Liver (tissue), 3 donors: ENCODE data around the gene KCNT1.

Source experiments
- JUND ChIP-seq, 2 donors: IDR thresholded peaks; 2 replicates each; pipeline ENCODE4 v1.6.1; 2016; ENCODE audit warnings: antibody characterized with exemption in 2 of 2
- RAD21 ChIP-seq, 2 donors: IDR thresholded peaks; 2 replicates each; pipeline ENCODE4 v1.6.1; 2016; ENCODE audit warnings: antibody characterized with exemption in 2 of 2, mild to moderate bottlenecking in 2 of 2
- TAF1 ChIP-seq: conservative IDR thresholded peaks from 2 replicates; pipeline ENCODE4 v1.6.1; 2016; ENCODE audit warnings: antibody characterized with exemption, mild to moderate bottlenecking
- YY1 ChIP-seq: IDR thresholded peaks from 2 replicates; pipeline ENCODE4 v1.6.1; 2016; ENCODE audit warnings: antibody characterized with exemption, mild to moderate bottlenecking
- TF ChIP-seq, protein P1 (sequence below): fragments of 150-350 bp; IDR thresholded peaks from 2 replicates; pipeline ENCODE4 v1.5.1; 2017; ENCODE audit warnings: improper control_type of control experiment, low read depth, low read length; ENCODE audit not compliant: missing input control
- donor health status: healthy.
- donor health status: healthy.

GRCh38 chr9:135717410-135717809, 15.4 kb downstream of the KCNT1 start:
- TF ChIP-seq, protein P1, sequence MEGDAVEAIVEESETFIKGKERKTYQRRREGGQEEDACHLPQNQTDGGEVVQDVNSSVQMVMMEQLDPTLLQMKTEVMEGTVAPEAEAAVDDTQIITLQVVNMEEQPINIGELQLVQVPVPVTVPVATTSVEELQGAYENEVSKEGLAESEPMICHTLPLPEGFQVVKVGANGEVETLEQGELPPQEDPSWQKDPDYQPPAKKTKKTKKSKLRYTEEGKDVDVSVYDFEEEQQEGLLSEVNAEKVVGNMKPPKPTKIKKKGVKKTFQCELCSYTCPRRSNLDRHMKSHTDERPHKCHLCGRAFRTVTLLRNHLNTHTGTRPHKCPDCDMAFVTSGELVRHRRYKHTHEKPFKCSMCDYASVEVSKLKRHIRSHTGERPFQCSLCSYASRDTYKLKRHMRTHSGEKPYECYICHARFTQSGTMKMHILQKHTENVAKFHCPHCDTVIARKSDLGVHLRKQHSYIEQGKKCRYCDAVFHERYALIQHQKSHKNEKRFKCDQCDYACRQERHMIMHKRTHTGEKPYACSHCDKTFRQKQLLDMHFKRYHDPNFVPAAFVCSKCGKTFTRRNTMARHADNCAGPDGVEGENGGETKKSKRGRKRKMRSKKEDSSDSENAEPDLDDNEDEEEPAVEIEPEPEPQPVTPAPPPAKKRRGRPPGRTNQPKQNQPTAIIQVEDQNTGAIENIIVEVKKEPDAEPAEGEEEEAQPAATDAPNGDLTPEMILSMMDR, result no peak
- no peak for TF ChIP-seq TAF1
- TF ChIP-seq YY1, result no peak
- TF ChIP-seq JUND (IDR thresholded peaks at IDR 0.05), result no peak
- no peak for TF ChIP-seq RAD21 (IDR thresholded peaks at IDR 0.05)
